ENCODE measurements around the gene BEND3. TPM values are rescaled to one million over a fixed set of nuclear protein-coding genes. Genes with fewer than 3 reads are reported as not detected.
"Not testable (repeated sequence)": the region's sequence is repeated elsewhere in the genome, so short reads cannot be mapped to it uniquely, and the experiment has no call there.

Gene BEND3
- total RNA-seq, 1 donor from 2014 or later: 23.6 TPM

DNA sequence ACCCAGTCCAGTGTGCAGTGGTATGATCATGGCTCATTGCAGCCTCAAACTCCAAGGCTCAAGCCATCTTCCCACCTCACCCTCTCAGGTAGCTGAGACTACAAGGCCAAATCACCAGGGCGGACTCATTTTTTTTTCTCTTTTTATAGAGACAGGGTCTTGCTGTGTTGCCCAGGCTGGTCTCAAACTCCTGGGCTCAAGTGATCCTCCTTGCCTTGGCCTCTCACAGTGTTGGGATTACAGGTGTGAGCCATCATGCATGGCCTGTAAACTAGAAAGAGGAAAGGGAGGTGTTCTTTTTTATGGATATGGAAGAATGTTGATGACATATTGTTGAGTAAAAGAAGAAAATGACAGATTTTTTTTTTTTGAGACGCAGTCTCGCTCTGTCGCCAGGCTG lies 5.1 kb upstream of the BEND3 start:
- Mint-ChIP-seq H3K27me3 (no peaks in the 10 kb centered on the region), H3K27ac (no peak overlapping the region), H3K9me3 (ENCODE audit: low read depth) (no peaks in the 10 kb centered on the region), H3K4me3 (ENCODE audit: low read depth) (no peak overlapping the region), H3K36me3 (ENCODE audit: insufficient read depth) (no peaks in the 10 kb centered on the region), H3K4me1 (ENCODE audit: low read depth) (peaks cover 12% of the 10 kb centered on the region)
- TF ChIP-seq, protein P1, sequence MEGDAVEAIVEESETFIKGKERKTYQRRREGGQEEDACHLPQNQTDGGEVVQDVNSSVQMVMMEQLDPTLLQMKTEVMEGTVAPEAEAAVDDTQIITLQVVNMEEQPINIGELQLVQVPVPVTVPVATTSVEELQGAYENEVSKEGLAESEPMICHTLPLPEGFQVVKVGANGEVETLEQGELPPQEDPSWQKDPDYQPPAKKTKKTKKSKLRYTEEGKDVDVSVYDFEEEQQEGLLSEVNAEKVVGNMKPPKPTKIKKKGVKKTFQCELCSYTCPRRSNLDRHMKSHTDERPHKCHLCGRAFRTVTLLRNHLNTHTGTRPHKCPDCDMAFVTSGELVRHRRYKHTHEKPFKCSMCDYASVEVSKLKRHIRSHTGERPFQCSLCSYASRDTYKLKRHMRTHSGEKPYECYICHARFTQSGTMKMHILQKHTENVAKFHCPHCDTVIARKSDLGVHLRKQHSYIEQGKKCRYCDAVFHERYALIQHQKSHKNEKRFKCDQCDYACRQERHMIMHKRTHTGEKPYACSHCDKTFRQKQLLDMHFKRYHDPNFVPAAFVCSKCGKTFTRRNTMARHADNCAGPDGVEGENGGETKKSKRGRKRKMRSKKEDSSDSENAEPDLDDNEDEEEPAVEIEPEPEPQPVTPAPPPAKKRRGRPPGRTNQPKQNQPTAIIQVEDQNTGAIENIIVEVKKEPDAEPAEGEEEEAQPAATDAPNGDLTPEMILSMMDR (IDR thresholded peaks at IDR 0.05; ENCODE audit: unreplicated experiment): no peak
- DNase-seq (ENCODE audit: low spot score, unreplicated experiment): no peak

DNA sequence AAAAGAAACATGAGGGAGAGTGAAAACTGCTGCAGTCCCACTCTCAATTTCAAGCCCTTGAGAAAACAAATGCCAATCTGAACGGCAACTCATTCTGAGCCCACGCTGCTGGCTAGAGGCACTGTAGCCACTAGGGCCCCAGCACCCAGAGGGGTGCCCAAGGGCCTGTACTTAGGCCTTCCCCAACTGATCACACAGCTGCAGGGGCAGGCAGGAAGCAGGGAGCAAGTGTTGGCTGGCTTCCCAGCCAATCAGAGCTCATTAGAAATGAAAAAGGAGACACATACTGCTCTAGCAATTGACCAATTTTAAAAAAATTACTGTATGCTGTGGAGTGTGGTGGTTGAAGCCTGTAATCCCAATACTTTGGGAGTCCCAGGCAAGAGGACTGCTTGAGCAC lies 3.7 kb upstream of the BEND3 start:
- H3K27me3 Mint-ChIP-seq: no peaks in the 10 kb centered on the region
- DNase-seq (ENCODE audit: low spot score, unreplicated experiment): no peak
- H3K4me1 Mint-ChIP-seq (ENCODE audit: low read depth): peaks cover 12% of the 10 kb centered on the region
- H3K4me3 Mint-ChIP-seq (ENCODE audit: low read depth): no peak overlapping the region
- no peaks in the 10 kb centered on the region for H3K36me3 Mint-ChIP-seq (ENCODE audit: insufficient read depth)
- H3K9me3 Mint-ChIP-seq (ENCODE audit: low read depth): no peaks in the 10 kb centered on the region
- TF ChIP-seq, protein P1 (IDR thresholded peaks at IDR 0.05; ENCODE audit: unreplicated experiment): no peak
- H3K27ac Mint-ChIP-seq: no peak overlapping the region

DNA sequence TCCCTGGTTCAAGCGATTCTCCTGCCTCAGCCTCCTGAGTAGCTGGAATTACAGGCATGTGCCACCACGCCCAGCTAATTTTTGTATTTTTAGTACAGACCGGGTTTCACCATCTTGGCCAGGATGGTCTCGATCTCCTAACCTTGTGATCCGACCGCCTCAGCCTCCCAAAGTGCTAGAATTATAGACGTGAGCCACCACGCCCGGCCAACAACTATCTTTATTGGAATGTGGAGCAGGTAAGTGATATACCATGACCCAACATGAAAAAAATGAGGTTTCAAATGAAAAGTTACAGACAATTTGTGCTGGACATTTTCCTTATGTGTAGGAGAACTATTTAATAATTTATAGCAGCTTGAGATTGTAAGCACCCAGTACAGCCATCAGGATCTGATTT lies 3.2 kb upstream of the BEND3 start:
- H3K36me3 Mint-ChIP-seq (ENCODE audit: insufficient read depth); DNase-seq (ENCODE audit: low spot score, unreplicated experiment); H3K27ac Mint-ChIP-seq; H3K27me3 Mint-ChIP-seq; H3K9me3 Mint-ChIP-seq (ENCODE audit: low read depth); H3K4me3 Mint-ChIP-seq (ENCODE audit: low read depth): not testable (repeated sequence)
- peaks cover 13% of the 10 kb centered on the region for H3K4me1 Mint-ChIP-seq (ENCODE audit: low read depth)

DNA sequence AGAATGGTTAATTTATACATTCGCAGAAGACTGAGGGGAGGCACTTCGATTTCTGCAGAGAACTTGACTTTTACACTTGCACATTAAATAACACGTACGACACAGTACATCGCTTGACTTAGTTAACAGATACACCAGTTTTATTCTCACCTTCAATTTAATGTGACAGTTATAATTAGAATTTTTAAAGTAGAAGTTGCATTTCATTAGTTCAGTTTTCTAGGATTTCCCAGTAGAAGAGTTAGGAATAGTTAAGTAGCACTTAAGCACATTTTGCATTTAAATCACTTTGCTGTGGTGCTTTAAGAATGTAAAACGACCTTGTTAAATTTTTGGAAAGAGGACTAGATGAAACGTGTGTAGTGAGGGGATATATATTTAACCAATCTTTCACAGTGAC lies 1.6 kb upstream of the BEND3 start:
- Mint-ChIP-seq H3K4me1 (ENCODE audit: low read depth) (peaks cover 17% of the 10 kb centered on the region), H3K27me3 (no peaks in the 10 kb centered on the region), H3K27ac (peak overlapping the region; percentile 98), H3K36me3 (ENCODE audit: insufficient read depth) (no peaks in the 10 kb centered on the region), H3K4me3 (ENCODE audit: low read depth) (peak overlapping the region; percentile 88), H3K9me3 (ENCODE audit: low read depth) (no peaks in the 10 kb centered on the region)
- TF ChIP-seq, protein P1 (IDR thresholded peaks at IDR 0.05; ENCODE audit: unreplicated experiment): no peak
- DNase-seq (ENCODE audit: low spot score, unreplicated experiment): no peak

DNA sequence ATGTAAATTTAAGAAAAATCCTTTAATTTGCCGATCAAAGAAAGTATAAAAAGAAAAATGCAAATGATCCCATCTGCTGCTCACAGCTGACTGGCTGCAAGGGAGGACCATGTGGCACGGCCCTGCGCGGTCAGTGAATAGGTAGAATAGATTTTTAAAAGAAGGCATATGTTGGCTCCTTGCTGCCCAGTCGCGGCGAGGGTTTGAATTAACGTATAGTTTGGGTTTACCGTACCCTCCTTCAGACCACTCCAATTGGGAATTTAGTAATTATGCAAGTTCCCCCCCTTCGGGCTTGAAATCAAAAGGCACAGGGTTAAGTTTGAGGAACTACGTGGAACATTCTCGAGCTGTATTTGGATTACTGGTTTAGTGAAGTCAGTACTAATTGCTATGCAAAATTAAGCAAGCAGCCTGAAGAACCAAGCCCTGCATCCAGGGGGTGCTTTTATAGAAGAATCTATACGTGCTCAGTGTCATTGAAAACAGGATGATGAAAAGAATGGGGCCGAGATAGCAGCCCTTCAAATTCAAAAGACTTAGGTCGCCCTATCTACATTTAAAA lies 1.1 kb upstream of the BEND3 start:
- no peak for DNase-seq (ENCODE audit: low spot score, unreplicated experiment)
- peaks cover 16% of the 10 kb centered on the region for H3K4me1 Mint-ChIP-seq (ENCODE audit: low read depth)
- no peaks in the 10 kb centered on the region for H3K36me3 Mint-ChIP-seq (ENCODE audit: insufficient read depth)
- H3K4me3 Mint-ChIP-seq (ENCODE audit: low read depth): peak overlapping the region; percentile 88
- H3K27me3 Mint-ChIP-seq: no peaks in the 10 kb centered on the region
- TF ChIP-seq, protein P1 (IDR thresholded peaks at IDR 0.05; ENCODE audit: unreplicated experiment): peak; percentile 34
- peak overlapping the region; percentile 98 for H3K27ac Mint-ChIP-seq
- no peaks in the 10 kb centered on the region for H3K9me3 Mint-ChIP-seq (ENCODE audit: low read depth)

DNA sequence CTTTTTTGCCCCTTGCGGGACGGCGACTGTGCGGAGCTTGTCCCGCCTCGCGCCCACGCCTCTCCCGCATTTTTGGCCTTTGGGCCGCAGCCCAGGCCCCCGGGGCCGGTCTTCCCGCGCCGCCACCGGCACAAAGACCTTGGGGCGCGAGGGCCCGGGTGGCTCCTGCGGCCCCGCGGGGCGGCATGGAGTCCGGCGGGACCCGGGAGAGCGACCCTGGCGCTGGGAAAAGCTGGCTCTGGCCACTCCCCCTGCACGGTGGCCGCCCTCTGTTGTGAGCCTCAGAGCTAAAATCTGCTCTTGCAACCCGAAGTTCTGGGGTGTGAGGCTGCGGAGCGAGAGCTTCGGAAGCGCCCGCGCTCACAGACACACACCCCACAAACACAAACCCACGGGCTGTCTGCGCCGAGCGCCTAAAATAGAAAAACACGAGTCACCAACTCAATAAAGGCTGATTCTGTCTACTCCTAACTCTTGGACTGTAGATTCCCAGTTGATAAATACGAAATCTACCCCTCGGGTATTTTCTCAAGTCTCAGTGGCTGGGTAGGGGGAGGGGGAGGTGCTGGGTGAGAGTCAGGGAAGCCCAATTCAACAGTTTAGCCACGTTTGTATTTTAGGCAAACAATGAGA lies 496 bp upstream of the BEND3 start:
- Mint-ChIP-seq H3K27me3 (no peaks in the 10 kb centered on the region), H3K4me1 (ENCODE audit: low read depth) (peaks cover 16% of the 10 kb centered on the region), H3K27ac (peak overlapping the region; percentile 98), H3K36me3 (ENCODE audit: insufficient read depth) (no peaks in the 10 kb centered on the region), H3K4me3 (ENCODE audit: low read depth) (peak overlapping the region; percentile 88), H3K9me3 (ENCODE audit: low read depth) (no peaks in the 10 kb centered on the region)
- TF ChIP-seq, protein P1 (IDR thresholded peaks at IDR 0.05; ENCODE audit: unreplicated experiment): no peak
- DNase-seq (ENCODE audit: low spot score, unreplicated experiment): peak; percentile 74

All from progenitor cell of endocrine pancreas (in vitro differentiated cells).